ENCODE results near the gene SHKBP1. TPM values are rescaled to one million over a fixed set of nuclear protein-coding genes. Genes with fewer than 3 reads are reported as not detected.

SHKBP1 gene
- total RNA-seq, 2 experiments from 2014 or later: 135 to 153 TPM

DNA sequence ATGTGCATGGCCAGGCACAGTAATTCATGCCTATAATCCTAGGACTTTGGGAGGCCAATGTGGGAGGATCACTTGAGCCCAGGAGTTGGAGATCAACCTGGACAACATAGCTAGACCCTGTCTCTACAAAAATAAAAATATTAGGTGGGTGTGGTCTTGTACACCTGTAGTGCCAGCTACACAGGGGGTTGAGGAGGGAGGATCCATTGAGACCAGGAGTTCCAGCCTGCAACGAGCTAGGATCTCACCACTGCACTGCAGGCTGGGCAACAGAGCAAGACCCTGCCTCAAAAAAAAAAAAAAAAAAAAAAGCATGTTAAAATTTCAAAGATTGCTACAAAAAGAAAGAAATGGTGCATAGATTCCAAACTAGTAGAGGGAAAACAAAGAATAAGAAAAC is 61.7 kb downstream of the SHKBP1 start:
- H3K4me1 Mint-ChIP-seq: peaks cover 3% of the 10 kb centered on the region
- no peak overlapping the region for H3K27ac Mint-ChIP-seq
- DNase-seq (no peak), ATAC-seq (no peak)
- CTCF ChIA-PET: interaction anchor here (1.0 to 1.7 kb wide), 3 partner anchors 18 to 24 kb away, joined by 3 to 5 read pairs (median 4); no protein-coding TSS in a partner anchor
- no peaks in the 10 kb centered on the region for H3K36me3 Mint-ChIP-seq
- no peaks in the 10 kb centered on the region for H3K9me3 Mint-ChIP-seq (ENCODE audit: low read depth)
- H3K27me3 Mint-ChIP-seq: peaks cover 13% of the 10 kb centered on the region
- H3K4me3 Mint-ChIP-seq: no peak overlapping the region

DNA sequence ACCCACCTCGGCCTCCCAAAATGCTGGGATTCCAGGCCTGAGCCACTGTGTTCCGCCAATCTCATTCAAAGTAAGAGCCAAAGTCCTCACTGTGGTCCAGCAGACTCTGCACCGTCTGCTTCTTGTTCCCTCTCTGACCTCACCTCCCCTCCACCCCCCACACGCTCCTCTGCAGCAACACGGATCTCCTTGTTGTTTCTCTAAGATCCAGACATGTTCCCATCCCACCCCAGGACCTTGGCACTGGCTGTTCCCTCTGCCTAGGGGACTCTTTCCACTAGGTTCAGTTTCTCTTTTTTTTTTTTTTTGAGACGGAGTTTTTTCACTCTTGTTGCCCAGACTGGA is 62.9 kb downstream of the SHKBP1 start:
- Mint-ChIP-seq H3K36me3 (no peaks in the 10 kb centered on the region), H3K4me3 (no peak overlapping the region), H3K27me3 (peaks cover 7% of the 10 kb centered on the region), H3K27ac (no peak overlapping the region), H3K9me3 (ENCODE audit: low read depth) (no peaks in the 10 kb centered on the region), H3K4me1 (peaks cover 3% of the 10 kb centered on the region)
- CTCF ChIA-PET: no interaction called here
- DNase-seq (no peak), ATAC-seq (no peak)

DNA sequence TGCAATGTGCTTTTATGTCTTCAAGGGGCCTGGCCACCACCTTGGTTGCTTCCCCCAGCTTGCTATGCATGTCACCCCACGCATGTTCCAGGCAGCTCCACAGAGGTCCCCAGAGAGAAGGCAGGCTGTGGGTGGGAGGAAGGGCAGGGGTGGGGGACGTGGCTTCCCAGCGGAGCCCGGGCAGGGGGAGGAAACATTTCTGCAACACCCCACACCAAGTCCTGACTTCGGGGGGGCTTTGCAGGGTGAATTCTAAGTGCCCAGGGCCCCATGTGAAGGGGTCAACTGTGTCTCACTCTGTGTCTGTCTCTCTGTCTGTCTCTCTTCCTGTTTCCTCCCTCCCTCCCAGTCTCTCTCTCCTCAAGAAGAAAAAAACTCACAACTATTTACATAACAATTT is 64.1 kb downstream of the SHKBP1 start:
- no peak for DNase-seq
- CTCF ChIA-PET: no interaction called here
- peaks cover 2% of the 10 kb centered on the region for H3K27me3 Mint-ChIP-seq
- ATAC-seq: no peak
- H3K36me3 Mint-ChIP-seq: no peaks in the 10 kb centered on the region
- H3K4me1 Mint-ChIP-seq: peaks cover 4% of the 10 kb centered on the region
- no peaks in the 10 kb centered on the region for H3K9me3 Mint-ChIP-seq (ENCODE audit: low read depth)
- H3K4me3 Mint-ChIP-seq: no peak overlapping the region
- no peak overlapping the region for H3K27ac Mint-ChIP-seq

Other genes starting within 250 kb of the SHKBP1 start
- gene C19orf47, start 228.5 kb upstream of the SHKBP1 start, total RNA-seq: 10 to 100 TPM; 25.9 to 32.4 TPM
- 10 to 100 TPM; 72.0 to 84.7 TPM for gene PLD3, start 228.2 kb upstream of the SHKBP1 start, total RNA-seq
- not detected for gene HIPK4, start 186.7 kb upstream of the SHKBP1 start, total RNA-seq
- 1 to 10 TPM in 1 of 2 experiments, under 1 TPM in 1; 0.80 to 1.1 TPM for gene PRX, start 163.5 kb upstream of the SHKBP1 start, total RNA-seq
- gene SERTAD1, start 150.9 kb upstream of the SHKBP1 start, total RNA-seq: 1 to 10 TPM; 9.4 to 9.6 TPM
- 10 to 100 TPM; 13.4 to 13.7 TPM for gene SERTAD3, start 132.5 kb upstream of the SHKBP1 start, total RNA-seq
- gene BLVRB, start 111.1 kb upstream of the SHKBP1 start, total RNA-seq: 10 to 100 TPM; 12.9 to 23.3 TPM
- gene SPTBN4, start 109.9 kb upstream of the SHKBP1 start, total RNA-seq: under 1 TPM; 0.30 to 0.44 TPM
- 10 to 100 TPM; 42.8 to 75.9 TPM for gene LTBP4, start 24.5 kb downstream of the SHKBP1 start, total RNA-seq
- gene NUMBL, start 113.8 kb downstream of the SHKBP1 start, total RNA-seq: 1 to 10 TPM; 6.4 to 7.2 TPM
- 10 to 100 TPM; 28.0 to 30.9 TPM for gene COQ8B, start 140.0 kb downstream of the SHKBP1 start, total RNA-seq
- 1 to 10 TPM; 5.6 to 5.8 TPM for gene ITPKC, start 140.2 kb downstream of the SHKBP1 start, total RNA-seq
- 10 to 100 TPM; 13.7 to 18.2 TPM for gene ACTMAP, start 173.6 kb downstream of the SHKBP1 start, total RNA-seq
- 100 to 1,000 TPM; 176 to 193 TPM for gene SNRPA, start 174.3 kb downstream of the SHKBP1 start, total RNA-seq
- not detected for gene MIA, start 198.6 kb downstream of the SHKBP1 start, total RNA-seq
- 10 to 100 TPM; 36.2 to 56.7 TPM for gene RAB4B, start 201.4 kb downstream of the SHKBP1 start, total RNA-seq
- 100 to 1,000 TPM; 101 to 105 TPM for gene EGLN2, start 222.3 kb downstream of the SHKBP1 start, total RNA-seq

All from activated CD8-positive, alpha-beta memory T cell treated with anti-CD3 and anti-CD28 coated beads, Interleukin-2, amount 10 ng/mL, durations not matched to agents 7 days and 5 days (primary cell).